Measurements from ENCODE around the gene ANKEF1.

ANKEF1 gene

GRCh38 chr20:10064611-10065010 is 29.8 kb downstream of the ANKEF1 start:
- TF ChIP-seq FOXM1 (IDR thresholded peaks at IDR 0.05; ENCODE audit: borderline replicate concordance, low read depth) (no peak), EGR1 (IDR thresholded peaks at IDR 0.05) (no peak)

DNA sequence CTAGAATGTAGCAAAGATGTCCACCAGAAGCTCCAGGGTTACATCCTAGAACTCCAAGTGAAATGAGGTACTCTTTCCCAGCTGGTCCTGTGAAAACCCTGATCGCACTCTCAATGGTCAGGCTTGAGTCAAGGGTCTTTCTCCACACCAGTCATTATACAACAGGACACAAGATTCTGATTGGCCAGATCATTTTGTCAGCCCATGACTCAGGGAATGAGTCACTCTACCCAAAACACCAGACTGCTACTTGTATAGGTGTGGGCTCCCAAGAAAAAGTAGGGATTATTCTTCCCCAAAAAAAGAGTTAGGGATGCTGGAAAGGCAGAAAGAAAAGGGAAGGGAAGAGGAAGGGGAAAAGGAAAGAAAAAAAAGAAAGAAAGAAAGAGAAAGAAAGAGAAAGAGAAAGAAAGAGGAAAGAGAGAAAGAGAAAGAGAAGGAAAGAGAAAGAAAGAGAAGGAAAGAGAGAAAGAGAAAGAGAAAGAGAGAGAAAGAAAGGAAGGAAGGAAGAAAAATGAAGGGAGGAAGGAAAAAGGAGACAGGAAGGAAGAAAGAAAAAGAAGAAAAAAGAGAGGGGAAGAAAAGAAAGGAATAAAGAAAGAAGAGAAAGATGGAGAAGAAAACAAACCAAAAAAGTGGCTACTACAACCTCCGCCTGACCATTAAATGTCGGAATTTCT is 30.5 kb downstream of the ANKEF1 start:
- TF ChIP-seq CEBPB (IDR thresholded peaks at IDR 0.05) (no peak), EP300 (IDR thresholded peaks at IDR 0.05; ENCODE audit: borderline replicate concordance) (no peak), TEAD4 (IDR thresholded peaks at IDR 0.05) (no peak), TCF12 (IDR thresholded peaks at IDR 0.05; ENCODE audit: low read depth) (no peak), ZBTB7A (IDR thresholded peaks at IDR 0.05; ENCODE audit: low read depth) (no peak)

DNA sequence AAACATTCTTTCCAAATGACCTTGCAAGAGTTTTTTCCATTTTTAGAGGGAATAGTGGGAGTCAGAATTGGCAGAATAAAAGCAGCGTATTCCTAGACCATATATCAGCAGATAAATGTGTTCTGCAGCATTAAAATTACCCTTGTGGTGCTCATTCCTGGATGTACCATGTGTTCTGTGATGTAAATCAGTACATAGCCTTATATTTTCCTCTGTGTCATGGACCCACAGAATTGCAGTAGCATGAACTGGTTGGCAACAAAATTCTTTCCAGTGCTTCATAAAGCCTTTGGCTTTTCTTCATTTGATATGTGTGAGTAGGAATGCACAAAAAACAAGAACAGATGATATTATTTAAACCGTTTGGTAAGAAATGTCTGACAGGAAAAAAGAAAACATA is 32.5 kb downstream of the ANKEF1 start:
- TF ChIP-seq ZBTB7A (IDR thresholded peaks at IDR 0.05; ENCODE audit: low read depth) = no peak
- TF ChIP-seq, protein P1, sequence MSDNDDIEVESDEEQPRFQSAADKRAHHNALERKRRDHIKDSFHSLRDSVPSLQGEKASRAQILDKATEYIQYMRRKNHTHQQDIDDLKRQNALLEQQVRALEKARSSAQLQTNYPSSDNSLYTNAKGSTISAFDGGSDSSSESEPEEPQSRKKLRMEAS (IDR thresholded peaks at IDR 0.05) = no peak
- no peak for TF ChIP-seq TCF12 (IDR thresholded peaks at IDR 0.05; ENCODE audit: low read depth)
- TF ChIP-seq, protein P2, sequence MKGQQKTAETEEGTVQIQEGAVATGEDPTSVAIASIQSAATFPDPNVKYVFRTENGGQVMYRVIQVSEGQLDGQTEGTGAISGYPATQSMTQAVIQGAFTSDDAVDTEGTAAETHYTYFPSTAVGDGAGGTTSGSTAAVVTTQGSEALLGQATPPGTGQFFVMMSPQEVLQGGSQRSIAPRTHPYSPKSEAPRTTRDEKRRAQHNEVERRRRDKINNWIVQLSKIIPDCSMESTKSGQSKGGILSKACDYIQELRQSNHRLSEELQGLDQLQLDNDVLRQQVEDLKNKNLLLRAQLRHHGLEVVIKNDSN (IDR thresholded peaks at IDR 0.05) = no peak
- TF ChIP-seq TAF1 (IDR thresholded peaks at IDR 0.05; ENCODE audit: low read depth) = no peak
- TF ChIP-seq EP300 (IDR thresholded peaks at IDR 0.05; ENCODE audit: borderline replicate concordance) = no peak
- TF ChIP-seq CREB1 (IDR thresholded peaks at IDR 0.05; ENCODE audit: low read depth) = no peak
- TF ChIP-seq RAD21 (IDR thresholded peaks at IDR 0.05; ENCODE audit: low read depth) = no peak
- TF ChIP-seq NFIC (IDR thresholded peaks at IDR 0.05) = no peak
- TF ChIP-seq EGR1 (IDR thresholded peaks at IDR 0.05) = no peak
- TF ChIP-seq FOXM1 (IDR thresholded peaks at IDR 0.05; ENCODE audit: borderline replicate concordance, low read depth) = no peak
- no peak for TF ChIP-seq TEAD4 (IDR thresholded peaks at IDR 0.05)
- no peak for TF ChIP-seq CEBPB (IDR thresholded peaks at IDR 0.05)
- TF ChIP-seq YY1 (IDR thresholded peaks at IDR 0.05; ENCODE audit: low read depth) = no peak
- TF ChIP-seq, protein P3, sequence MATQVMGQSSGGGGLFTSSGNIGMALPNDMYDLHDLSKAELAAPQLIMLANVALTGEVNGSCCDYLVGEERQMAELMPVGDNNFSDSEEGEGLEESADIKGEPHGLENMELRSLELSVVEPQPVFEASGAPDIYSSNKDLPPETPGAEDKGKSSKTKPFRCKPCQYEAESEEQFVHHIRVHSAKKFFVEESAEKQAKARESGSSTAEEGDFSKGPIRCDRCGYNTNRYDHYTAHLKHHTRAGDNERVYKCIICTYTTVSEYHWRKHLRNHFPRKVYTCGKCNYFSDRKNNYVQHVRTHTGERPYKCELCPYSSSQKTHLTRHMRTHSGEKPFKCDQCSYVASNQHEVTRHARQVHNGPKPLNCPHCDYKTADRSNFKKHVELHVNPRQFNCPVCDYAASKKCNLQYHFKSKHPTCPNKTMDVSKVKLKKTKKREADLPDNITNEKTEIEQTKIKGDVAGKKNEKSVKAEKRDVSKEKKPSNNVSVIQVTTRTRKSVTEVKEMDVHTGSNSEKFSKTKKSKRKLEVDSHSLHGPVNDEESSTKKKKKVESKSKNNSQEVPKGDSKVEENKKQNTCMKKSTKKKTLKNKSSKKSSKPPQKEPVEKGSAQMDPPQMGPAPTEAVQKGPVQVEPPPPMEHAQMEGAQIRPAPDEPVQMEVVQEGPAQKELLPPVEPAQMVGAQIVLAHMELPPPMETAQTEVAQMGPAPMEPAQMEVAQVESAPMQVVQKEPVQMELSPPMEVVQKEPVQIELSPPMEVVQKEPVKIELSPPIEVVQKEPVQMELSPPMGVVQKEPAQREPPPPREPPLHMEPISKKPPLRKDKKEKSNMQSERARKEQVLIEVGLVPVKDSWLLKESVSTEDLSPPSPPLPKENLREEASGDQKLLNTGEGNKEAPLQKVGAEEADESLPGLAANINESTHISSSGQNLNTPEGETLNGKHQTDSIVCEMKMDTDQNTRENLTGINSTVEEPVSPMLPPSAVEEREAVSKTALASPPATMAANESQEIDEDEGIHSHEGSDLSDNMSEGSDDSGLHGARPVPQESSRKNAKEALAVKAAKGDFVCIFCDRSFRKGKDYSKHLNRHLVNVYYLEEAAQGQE (IDR thresholded peaks at IDR 0.05; ENCODE audit: low read depth) = no peak

DNA sequence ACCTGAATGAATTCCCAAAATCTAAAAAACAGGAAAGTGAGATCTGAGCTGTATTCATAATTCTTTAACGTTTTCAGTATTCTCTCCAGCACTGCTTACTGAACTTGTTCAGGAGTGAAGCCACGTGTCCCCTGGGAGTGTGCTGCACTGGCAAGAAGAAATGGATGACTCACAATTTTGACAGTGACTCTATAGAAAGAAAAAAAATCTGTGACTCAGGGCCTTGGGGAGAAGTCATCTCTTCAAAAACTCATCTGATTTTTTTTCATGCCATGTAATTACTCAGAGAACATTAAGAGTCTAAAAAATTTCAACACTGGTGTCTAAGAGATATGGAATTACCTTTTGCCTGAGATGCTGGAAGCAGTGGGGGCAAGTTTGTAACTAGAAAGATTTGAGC is 39.7 kb downstream of the ANKEF1 start:
- TF ChIP-seq, protein P3 (IDR thresholded peaks at IDR 0.05; ENCODE audit: low read depth) = no peak
- no peak for TF ChIP-seq TCF12 (IDR thresholded peaks at IDR 0.05; ENCODE audit: low read depth)
- TF ChIP-seq TEAD4 (IDR thresholded peaks at IDR 0.05) = no peak
- TF ChIP-seq CREB1 (IDR thresholded peaks at IDR 0.05; ENCODE audit: low read depth) = no peak
- no peak for TF ChIP-seq RAD21 (IDR thresholded peaks at IDR 0.05; ENCODE audit: low read depth)
- no peak for TF ChIP-seq FOXM1 (IDR thresholded peaks at IDR 0.05; ENCODE audit: borderline replicate concordance, low read depth)
- no peak for TF ChIP-seq YY1 (IDR thresholded peaks at IDR 0.05; ENCODE audit: low read depth)
- no peak for TF ChIP-seq NFIC (IDR thresholded peaks at IDR 0.05)
- TF ChIP-seq, protein P2 (IDR thresholded peaks at IDR 0.05) = no peak
- TF ChIP-seq EGR1 (IDR thresholded peaks at IDR 0.05) = no peak
- TF ChIP-seq EP300 (IDR thresholded peaks at IDR 0.05; ENCODE audit: borderline replicate concordance) = no peak
- TF ChIP-seq CEBPB (IDR thresholded peaks at IDR 0.05) = no peak
- no peak for TF ChIP-seq TAF1 (IDR thresholded peaks at IDR 0.05; ENCODE audit: low read depth)
- TF ChIP-seq ZBTB7A (IDR thresholded peaks at IDR 0.05; ENCODE audit: low read depth) = no peak

DNA sequence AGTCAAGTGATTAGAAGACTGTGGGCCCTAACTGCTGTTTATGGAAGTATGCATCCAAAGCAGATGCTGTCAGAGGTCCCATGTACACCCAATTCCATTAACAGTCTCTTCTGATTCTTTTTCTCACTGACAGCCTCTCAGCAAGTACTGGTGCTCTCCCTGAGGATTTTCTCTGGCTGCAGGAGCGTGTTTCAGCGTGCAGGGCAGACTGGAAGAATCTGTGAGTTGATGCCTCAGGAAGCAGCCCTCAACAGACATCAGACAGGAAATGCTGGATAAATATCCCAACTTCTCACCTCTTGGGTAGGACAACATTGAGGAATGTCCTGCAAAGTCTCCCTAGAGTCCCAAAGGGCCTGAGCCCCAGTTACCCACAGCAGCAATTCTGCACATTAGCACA is 40.8 kb downstream of the ANKEF1 start:
- TF ChIP-seq TAF1 (IDR thresholded peaks at IDR 0.05; ENCODE audit: low read depth) (no peak), RAD21 (IDR thresholded peaks at IDR 0.05; ENCODE audit: low read depth) (no peak), CEBPB (IDR thresholded peaks at IDR 0.05) (no peak), YY1 (IDR thresholded peaks at IDR 0.05; ENCODE audit: low read depth) (no peak), FOXM1 (IDR thresholded peaks at IDR 0.05; ENCODE audit: borderline replicate concordance, low read depth) (no peak), NFIC (IDR thresholded peaks at IDR 0.05) (no peak), TEAD4 (IDR thresholded peaks at IDR 0.05) (no peak), EGR1 (IDR thresholded peaks at IDR 0.05) (no peak), EP300 (IDR thresholded peaks at IDR 0.05; ENCODE audit: borderline replicate concordance) (no peak), ZBTB7A (IDR thresholded peaks at IDR 0.05; ENCODE audit: low read depth) (no peak), CREB1 (IDR thresholded peaks at IDR 0.05; ENCODE audit: low read depth) (no peak), TCF12 (IDR thresholded peaks at IDR 0.05; ENCODE audit: low read depth) (no peak)
- TF ChIP-seq, protein P2 (IDR thresholded peaks at IDR 0.05) = no peak
- TF ChIP-seq, protein P1 (IDR thresholded peaks at IDR 0.05) = no peak
- TF ChIP-seq, protein P3 (IDR thresholded peaks at IDR 0.05; ENCODE audit: low read depth) = no peak
